ENCODE measurements around the gene DBR1.

DNA sequence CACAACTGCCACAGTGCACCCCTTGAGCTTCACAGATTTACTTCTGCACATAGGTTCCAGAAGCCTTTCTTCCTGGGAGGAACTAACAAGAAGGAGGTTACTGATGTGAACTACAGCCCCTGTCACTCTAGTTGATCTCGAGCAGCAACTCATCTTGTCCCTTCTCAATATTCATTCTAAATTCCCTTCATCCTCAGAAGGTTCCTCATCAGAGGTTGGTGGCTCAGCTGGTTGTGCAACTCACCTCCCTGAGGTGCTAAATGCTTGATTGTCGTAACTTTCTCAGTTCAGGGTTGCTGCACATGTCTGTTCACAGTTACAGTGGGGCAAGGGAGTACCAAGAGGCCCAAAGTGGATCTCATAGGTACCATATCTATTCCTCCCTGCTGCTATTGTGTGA is 36.9 kb downstream of the DBR1 start:
- TF ChIP-seq SUZ12 (IDR thresholded peaks at IDR 0.05; ENCODE audit: extremely low read depth, insufficient read depth, insufficient read length): no peak
- TF ChIP-seq YY1 (IDR thresholded peaks at IDR 0.05; ENCODE audit: insufficient read depth, insufficient read length): no peak
